ENCODE measurements around the gene IAH1. TPM values are rescaled to one million over a fixed set of nuclear protein-coding genes. Genes with fewer than 3 reads are reported as not detected.

The IAH1 gene
- total and polyA plus RNA-seq, 12 donors, result 61.9 to 203 (median 84.5) TPM

- no peak overlapping the region for H3K4me3 ChIP-seq
- no peaks in the 10 kb centered on the region for H3K9me3 ChIP-seq (replicated peaks in 1 of 3)
- no peak for TF ChIP-seq POLR2A (IDR thresholded peaks at IDR 0.05)
- no peak for TF ChIP-seq CTCF (IDR thresholded peaks at IDR 0.05)
- H3K27me3 ChIP-seq, result no peaks in the 10 kb centered on the region
- WGBS, 4 donors, result 63 to 81% (median 67%) methylated on average over 7 of the region's 7 CpGs
- intact Hi-C loops (cut with DNase I), result no loop called here
- H3K4me1 ChIP-seq (replicated peaks in 1 of 2), result peaks cover 0 to 9% of the 10 kb centered on the region in 2 donors
- H3K36me3 ChIP-seq (replicated peaks in 1 of 2), result peaks cover 0 to 15% of the 10 kb centered on the region in 2 donors
- no peak overlapping the region for H3K27ac ChIP-seq
- DNase-seq, result no peak
Observed at GRCh38 chr2:9463698-9464034, 10.7 kb upstream of the IAH1 start.

- H3K27ac ChIP-seq, result no peak overlapping the region
- intact Hi-C loops (cut with DNase I), result no loop called here
- peaks cover 0 to 12% of the 10 kb centered on the region in 2 donors for H3K36me3 ChIP-seq (replicated peaks in 1 of 2)
- H3K27me3 ChIP-seq, result no peaks in the 10 kb centered on the region
- TF ChIP-seq POLR2A (IDR thresholded peaks at IDR 0.05), result no peak
- no peak for TF ChIP-seq CTCF (IDR thresholded peaks at IDR 0.05)
- peak in 1 of 7 donors; percentile 25 for DNase-seq
- H3K4me1 ChIP-seq (replicated peaks in 1 of 2), result peaks cover 0 to 9% of the 10 kb centered on the region in 2 donors
- no peaks in the 10 kb centered on the region for H3K9me3 ChIP-seq (replicated peaks in 1 of 3)
- no peak overlapping the region for H3K4me3 ChIP-seq
- 53 to 83% (median 63%) methylated on average over 7 of the region's 7 CpGs for WGBS, 4 donors
Observed at GRCh38 chr2:9465170-9465569, 9.2 kb upstream of the IAH1 start.

- Histone ChIP-seq H3K27ac (no peak overlapping the region), H3K27me3 (no peaks in the 10 kb centered on the region), H3K4me1 (replicated peaks in 1 of 2) (peaks cover 0 to 9% of the 10 kb centered on the region in 2 donors), H3K36me3 (replicated peaks in 1 of 2) (peaks cover 0 to 1% of the 10 kb centered on the region in 2 donors), H3K4me3 (no peak overlapping the region), H3K9me3 (replicated peaks in 1 of 3) (no peaks in the 10 kb centered on the region)
- intact Hi-C loops (cut with DNase I), result no loop called here
- no peak for DNase-seq
- TF ChIP-seq CTCF (IDR thresholded peaks at IDR 0.05), result no peak
- TF ChIP-seq POLR2A (IDR thresholded peaks at IDR 0.05), result no peak
- WGBS, 4 donors, result 87 to 100% (median 94%) methylated on average over 3 to 42 of the region's 46 CpGs
Observed at GRCh38 chr2:9466147-9466683, 8.1 kb upstream of the IAH1 start.

GRCh38 chr2:9467687-9468086 lies 6.7 kb upstream of the IAH1 start:
- peaks cover 0 to 9% of the 10 kb centered on the region in 2 donors for H3K4me1 ChIP-seq (replicated peaks in 1 of 2)
- intact Hi-C loops (cut with DNase I), result no loop called here
- no peaks in the 10 kb centered on the region for H3K36me3 ChIP-seq (replicated peaks in 1 of 2)
- 37 to 54% (median 52%) methylated on average over 8 to 10 of the region's 10 CpGs for WGBS, 4 donors
- no peak overlapping the region for H3K4me3 ChIP-seq
- H3K27ac ChIP-seq, result peak overlapping the region in 2 of 5 donors; percentile 3 to 12
- no peaks in the 10 kb centered on the region for H3K27me3 ChIP-seq
- peak in 5 of 7 donors; percentile 34 to 70 (median 58) for DNase-seq
- no peak for TF ChIP-seq POLR2A (IDR thresholded peaks at IDR 0.05)
- no peak for TF ChIP-seq CTCF (IDR thresholded peaks at IDR 0.05)
- no peaks in the 10 kb centered on the region for H3K9me3 ChIP-seq (replicated peaks in 1 of 3)
